NCI-H1417 treated with DMSO at 0.1 percent for 48 hours (cell line): Measurements from ENCODE around the gene PACRG.

ENCODE experiments used
- DNase-seq: peaks from one replicate; lab custom pipeline; 2025; lab: John Stamatoyannopoulos, UW

Gene PACRG

DNA sequence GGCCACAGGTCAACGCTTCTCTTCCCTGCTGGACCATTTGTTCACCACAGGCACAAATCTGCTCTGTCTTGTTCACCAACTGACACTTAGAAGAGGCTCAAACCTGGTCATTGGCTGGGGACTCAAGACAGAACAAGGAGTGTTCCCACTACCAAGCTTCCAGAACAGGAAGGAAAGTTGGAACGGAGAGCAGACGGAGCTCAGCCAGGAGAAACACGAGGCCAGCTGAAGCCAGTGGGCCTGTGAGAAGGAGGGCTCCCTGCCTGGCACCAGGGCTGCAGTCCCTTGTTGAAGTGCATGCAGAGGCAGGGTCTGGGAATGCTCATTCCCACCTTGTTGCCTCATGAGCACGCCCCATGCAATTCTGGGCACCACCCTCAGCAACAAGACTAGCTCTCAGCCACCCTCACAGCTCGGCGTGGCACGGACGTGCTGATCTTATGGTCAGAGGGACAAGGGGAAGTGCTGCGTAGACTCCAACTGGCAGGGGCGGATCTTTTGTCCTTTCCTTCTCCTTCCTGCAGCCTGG lies 450.2 kb downstream of the PACRG start:
- DNase-seq = no peak

DNA sequence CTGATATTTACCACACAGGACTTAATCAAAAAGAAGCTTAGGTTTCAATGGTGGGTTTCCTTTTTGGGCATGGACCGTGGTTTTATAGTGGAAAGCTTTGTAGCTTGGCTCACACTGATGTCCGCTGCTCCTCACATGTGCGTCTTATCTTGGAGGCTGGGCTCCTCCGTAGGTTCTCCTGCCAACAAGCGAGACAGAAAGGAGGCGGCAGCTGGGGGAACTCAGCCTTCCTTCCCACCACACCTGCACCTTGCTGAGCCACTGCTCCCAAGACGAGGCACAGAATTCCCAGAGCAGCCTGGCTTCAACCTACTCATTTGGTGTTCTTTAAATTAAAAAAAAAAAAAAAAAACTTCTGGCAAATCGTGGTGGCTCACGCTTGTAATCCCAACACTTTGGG lies 451.3 kb downstream of the PACRG start:
- DNase-seq = no peak

DNA sequence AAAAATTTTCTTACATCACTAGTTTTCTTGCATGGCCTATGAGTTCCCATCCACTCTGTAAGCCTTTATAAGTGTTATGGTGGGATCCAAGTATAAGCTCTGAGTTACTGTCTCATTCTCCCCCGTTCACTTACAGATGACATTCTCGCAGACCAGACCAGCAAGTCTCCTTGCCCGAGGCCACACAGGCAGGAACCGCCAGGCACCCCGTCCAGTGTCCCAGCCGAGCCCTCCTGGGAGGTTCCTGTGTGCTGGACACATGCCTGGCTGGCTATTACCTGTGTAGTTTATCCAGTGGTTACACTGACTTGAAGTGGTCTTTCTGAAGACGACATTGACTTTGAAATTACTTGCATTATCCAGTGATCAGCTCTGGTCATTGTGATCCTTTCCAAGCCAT lies 451.9 kb downstream of the PACRG start:
- no peak for DNase-seq

DNA sequence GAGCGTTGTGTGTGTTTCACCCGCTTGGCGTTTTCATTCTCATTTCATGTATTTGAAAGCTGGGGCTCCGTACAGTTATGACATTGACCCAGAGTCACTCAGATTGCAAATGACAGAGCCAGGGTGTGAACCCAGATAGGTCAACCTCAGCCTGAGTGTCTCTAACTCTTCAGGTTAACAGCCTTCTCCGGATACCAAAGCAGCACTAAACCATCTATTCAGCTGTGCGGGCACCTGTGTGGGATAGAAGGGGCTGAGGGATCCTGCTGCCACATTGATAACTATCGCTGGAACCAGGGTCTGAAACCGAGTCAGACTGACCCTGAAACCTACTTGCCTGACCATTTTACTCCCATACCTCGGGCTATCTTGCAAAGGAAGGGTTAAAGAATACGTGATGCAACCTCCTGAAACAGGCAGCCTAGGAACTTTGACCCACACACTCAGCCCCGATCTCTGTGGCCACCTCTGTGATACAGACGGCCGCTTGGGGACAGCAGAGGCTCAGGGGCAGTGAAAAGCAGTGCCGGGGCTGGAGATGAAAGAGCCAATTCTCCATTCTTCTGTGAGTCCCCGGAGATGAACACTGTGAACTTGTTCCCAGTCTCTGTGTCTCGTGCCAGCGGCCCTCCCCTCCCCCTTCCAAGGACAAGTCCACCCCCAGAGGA lies 453.2 kb downstream of the PACRG start:
- no peak for DNase-seq

DNA sequence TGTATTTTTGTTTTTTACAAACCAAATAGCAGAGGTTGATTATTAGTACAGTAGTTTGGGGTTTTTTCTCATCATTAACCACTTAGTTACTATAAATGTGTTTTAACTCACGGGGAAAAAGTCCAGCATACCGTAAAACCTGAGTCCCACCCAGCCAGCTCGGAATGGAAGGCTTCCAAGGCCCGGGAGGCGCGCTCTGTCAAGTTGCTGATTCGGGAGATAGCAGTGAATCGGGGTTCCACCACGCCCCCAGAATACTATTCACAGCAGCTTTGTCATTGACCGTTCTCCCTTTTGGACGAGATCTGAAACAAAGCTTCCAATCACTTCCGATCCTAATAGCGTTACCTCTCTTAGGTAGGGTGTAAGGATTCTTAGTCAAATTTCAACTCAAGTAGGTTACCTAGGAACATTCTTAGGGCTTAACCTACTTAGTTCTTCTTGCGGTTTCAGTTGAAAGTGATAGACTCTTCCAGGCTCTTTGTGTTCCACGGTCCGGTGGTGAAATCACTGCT lies 453.9 kb downstream of the PACRG start:
- no peak for DNase-seq

DNA sequence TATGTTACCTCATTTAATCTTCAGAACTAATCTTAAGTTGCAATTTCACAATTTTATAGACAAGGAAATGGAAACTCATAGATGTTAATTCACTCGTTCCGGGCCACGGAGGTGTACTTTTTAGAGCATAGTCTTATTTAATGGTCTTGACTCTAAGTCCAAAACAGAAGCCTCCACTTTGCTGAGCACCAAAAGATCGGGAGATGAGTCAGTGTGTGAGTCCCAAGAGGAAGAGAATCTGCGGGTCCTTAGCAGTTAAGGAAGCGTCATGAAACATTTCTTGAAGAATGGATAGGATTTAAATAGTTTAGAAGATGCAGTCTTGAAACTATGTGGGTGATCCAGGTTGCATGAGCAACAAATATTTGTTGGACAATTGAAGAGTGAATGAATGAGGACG lies 454.9 kb downstream of the PACRG start:
- no peak for DNase-seq

DNA sequence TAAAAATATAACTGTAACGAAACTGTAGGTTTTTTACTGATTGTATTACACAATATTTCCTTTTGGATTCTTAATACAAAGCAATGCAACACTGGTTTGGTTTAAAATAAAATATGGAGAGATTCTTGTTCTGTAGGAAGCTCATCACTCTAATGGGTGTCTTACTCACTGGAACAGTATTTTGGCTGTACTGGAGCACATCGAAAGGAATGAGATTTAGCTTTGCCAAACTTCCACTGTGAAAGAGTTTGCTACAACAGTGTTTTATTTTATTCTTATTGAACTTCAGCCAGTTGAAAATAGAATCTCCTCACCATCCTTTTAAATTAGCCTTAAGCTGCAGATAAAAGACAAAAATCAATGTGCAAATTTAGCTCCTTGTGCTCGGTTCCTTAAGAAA lies 456.0 kb downstream of the PACRG start:
- no peak for DNase-seq

DNA sequence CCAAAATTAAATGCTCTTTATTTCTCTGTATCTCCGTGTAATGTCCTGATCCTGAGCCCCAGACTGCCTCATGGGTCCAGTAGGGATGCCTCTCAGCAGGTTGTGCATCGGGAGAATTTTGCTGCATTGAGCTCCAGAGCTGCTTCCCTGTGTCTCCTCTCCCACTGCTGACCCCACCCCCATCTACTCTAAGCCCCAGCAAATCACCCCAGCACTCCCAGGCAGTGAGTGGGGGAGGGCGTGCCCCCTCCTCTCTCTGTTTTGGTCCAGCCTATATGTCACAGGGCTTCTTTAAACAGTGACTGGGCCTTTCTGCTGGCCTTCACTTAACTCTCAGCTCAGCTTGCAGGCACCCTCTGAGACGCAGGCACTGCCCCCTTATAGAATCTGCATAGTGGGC lies 458.0 kb downstream of the PACRG start:
- no peak for DNase-seq

DNA sequence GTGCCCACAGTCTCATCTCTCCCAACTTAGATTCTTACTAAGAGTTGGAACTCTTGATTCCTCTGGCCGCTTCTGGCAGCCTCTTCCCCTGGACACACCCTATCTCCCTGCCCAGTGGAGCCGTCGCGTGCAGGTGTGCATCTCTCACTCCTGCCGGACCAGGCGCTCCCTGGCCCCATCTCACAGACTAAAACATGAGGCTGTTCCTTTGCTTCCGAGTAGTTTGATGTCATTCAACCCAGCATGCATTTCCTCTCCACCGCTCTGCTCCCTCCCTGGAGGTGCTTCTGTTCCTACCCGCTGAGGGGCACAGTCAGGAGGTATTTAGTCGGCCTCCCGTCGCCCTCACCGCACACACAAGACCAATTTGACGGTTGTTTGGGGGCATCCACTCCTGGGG lies 458.8 kb downstream of the PACRG start:
- DNase-seq = no peak

DNA sequence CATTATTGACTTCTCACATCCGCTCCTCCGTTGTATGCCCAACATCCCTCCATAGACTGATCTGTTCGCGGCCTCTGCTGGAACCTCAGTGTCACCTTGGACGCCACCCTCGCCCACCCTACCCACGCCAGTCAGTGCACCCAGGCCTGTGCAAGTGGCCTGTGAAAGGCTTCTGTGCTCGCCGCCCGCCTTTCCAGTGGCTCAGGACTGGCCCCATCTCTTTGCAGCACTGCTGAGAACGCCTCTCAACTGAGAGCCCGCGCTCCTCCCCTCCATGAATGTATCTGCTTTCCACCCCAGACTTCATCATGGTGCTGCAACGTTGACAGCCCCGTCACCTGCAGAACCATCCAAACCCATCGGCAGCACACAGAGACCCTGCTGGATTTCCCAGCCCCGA lies 459.4 kb downstream of the PACRG start:
- DNase-seq = no peak

DNA sequence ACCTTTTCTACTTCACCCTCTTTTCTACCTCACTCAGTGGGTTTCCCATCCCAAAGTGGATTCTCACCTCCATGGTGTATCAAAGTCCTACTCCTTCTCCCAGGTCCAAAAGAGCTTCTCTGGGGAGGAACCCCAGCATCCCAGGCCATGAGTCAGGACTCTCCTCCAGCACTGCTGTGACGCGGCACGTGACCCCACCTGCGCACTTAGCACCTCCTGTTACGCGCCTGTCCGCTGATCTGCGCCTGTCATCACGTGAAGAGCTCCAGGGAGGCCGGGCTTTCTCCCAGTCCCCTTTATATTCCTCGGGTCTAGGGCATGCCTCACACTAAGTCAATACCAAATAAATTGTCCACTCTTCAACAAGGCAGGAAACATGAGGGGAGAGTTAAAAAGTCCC lies 459.8 kb downstream of the PACRG start:
- DNase-seq = no peak

DNA sequence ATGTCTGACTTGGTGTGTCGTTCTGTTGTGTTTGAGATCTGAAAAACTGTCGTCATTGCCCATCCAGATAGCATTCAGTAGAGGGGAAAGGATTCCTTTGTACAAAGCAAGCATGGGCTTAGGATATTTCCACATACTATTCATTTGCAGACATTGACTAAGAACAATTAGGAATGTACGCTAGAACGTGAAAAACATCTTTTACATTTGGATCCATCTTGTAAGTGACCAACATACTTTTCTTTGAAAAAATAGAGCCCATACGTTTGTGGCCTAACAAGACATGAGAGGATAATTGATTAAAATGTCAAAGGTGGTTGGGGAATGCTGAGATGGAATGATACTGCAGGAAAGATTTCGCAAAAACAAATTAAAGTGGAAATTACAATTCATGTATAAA lies 461.0 kb downstream of the PACRG start:
- DNase-seq = no peak

DNA sequence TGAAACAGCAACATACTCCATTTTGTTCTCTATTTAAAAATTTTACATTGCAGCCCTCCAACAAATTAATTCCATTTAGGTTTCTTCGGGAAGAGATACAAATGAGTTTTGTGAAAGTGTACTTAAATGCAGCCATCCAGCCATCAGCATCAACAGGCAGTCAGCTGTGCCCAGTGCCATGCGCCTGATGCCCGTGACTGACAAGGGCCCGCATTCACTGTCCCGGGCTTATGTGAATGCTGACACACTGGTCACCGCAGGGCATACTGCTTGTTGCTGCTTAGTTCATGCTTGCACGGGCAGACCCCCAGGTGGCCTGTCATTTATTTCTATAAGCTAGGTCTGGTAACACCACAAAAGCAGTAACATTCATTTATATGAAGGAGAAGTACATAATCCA lies 461.8 kb downstream of the PACRG start:
- DNase-seq = no peak

DNA sequence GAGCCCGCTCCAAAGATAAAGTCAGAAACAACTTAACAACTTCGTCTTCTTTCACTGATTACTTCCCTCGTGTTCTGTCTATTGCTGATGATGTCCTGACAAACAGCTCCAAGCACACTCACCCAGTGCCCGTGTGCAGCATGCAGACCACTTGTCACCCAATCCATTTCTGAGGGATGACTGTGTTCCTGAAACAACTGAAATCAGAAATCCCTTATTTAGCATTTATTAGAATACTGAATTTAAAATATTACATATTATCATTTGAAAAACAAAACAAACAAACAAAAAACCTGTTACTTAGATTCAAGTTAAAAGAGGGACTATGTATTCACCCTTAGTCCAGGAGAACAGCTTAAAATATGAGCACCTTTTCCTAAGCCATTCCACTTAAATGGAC lies 463.0 kb downstream of the PACRG start:
- no peak for DNase-seq

DNA sequence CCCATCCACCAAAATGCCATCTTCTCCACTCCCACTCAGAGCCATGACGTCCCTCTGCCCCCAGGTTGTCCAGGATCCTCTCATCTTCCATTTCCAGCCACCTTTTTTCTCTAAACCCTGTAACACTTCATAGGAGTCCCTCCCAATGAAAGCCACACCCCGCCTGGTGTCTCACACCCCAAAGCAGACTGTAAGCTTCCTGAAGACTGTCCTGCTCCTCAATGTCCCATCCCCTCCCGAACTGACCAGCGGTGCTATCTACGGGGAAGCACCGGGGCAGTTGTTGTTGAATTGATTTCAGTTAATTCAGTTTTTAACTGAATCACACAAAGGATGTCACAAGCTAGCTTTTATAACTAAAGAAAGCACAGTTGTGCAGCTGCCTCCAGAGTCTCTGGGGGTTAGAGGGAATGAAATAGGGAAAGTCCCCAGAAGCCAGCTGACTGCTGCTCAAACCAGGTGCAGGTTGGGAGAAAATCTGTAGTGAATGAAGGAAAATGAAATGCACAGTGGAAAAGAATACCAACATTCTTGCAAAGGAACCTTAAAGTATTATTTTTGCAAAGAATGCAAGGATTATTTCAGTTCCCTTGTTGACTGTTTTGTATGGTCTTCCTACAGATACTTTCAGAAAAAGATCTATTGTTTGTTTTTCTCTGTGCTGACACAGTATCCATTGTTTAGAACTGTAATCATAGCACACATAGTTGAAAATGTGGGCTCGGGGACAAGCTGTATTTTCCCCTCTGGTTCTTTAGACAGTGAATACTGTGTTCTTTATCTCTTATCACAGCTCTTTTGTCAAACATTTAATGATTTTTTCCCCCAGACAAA lies 464.1 kb downstream of the PACRG start:
- DNase-seq = no peak

DNA sequence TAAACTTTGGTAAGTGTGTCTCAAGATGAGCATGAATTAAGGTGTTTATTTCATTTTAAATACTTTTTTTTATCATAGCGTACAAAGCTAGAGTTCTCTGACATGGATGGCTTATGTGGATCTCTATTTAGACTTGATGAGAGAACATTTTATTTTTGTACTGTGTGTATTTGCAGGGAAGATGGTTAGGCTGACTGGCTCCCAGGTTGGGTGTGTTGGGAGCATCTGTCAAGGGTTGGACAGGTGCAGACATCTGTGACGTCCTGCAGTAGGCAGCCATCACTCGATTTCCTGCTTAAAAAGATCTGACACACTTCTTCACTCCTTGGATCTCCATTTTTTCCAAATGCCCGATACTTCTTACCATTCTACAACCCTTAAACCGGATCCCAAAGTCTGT lies 464.8 kb downstream of the PACRG start:
- DNase-seq = no peak

DNA sequence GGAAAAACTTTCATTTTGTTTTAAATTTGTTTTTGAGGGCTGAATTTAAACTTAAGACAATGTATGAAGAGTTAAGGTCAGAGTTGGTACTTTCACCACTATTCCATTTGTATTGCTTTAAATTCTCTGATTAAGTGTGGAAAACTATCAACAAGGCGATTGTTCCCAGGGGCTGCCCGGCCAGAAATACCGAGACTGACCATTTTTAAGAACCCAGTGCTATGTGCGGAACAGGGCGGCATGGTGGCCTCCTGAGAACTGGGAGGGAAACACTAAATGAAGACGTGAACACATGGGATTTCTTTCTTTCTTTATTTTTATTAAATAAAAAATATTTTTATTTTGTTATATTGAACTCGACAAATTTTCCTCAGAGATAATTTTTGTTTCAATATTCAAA lies 465.6 kb downstream of the PACRG start:
- no peak for DNase-seq

DNA sequence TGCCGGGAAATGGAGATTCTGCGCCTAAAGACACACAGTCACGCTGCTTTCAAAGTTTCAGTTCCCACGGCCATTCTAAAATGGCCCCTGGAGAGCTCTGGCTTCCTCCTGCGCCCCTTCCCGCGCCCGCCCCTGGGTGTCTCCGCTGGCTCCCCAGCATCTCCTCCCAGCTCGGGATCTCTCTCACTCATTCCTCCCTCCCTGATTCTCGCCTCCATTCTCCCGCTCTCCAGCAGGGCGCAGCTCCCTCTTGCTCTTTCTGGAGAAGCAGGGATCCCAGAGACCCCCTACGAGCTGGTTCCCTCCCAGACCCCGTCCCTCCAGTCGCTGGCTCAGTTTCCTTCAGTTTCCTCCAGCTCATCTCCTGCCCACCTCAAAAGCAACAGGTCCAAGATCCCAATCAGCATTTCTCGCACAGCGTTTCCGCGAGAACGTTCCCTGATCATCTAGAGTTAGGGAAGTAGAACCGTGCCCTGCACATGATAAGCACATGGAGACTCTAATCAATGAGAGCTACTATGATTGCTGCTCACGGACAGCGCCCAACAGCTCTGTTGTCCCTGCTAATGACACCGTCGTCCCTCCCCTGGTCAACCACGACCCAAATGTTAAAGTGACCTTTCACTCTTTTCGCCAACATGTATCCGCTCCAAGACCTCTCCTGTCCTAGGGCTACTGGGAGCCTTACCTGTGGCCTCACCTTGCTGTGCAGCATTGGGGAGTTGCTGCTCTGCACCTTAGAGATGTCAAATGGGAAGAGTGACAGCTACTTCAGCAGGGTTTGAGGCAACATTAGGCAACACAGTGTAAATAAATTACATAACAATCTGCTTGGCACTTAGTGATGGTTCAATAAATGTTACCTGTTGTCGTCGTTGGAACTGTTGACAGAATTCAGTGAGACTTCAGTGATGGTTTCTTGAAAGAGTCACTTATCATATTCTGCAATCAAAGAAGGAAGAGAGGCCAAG lies 468.2 kb downstream of the PACRG start:
- no peak for DNase-seq

DNA sequence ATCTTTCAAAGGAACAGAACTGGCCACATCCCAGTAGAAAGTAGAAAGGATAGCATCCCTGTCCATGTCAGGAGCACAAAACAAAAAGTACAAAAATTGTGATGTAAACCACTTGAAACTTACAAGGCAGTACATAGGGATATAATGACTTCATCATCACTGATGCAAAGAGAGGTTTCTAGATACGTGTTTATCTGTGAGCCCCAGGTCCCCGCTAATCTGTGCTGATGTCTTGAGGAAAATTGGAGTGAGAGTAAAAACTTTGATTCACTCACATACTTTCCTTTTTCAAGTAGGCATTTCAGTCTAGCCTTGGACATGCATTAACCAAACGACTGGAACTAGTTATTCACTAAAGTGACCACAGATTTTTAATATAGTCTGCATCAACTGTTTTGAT lies 470.1 kb downstream of the PACRG start:
- DNase-seq = no peak

DNA sequence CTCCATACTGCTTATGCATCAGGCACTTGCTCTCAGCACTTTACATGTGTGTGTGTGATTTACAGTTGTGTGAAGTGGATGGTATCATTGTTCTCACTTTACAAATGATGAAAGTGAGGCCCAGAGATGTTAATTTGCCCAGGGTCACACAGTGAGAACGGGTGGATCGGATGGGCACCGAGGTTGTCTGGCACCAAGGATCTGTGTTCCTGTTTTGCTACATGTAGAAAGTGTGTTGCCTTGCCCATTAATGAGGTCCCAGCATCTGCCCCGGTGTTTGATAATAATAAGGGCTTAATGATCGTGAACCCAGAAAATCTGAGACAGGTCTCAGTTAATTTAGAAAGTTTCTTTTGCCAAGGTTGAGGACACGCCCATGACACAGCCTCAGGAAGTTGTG lies 470.6 kb downstream of the PACRG start:
- no peak for DNase-seq

DNA sequence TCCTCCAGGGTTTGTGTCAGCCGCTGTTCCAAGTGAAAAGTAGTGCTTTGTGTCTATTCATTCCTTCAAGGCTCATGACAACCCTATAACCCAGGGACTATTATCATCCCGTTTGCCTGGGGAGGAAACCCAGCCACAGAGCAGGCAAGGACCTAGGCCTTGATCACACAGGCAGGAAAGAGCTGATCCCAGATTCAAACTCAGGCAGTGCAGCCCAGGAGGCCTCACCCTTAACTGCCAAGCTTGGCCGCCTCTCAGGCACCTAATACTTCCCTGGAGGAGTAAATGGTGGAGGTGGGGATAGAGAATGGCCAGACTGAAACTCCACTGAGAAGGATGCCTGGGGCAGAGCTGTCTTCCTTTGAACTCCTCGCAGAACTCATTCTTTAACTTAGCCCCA lies 471.6 kb downstream of the PACRG start:
- DNase-seq = no peak

DNA sequence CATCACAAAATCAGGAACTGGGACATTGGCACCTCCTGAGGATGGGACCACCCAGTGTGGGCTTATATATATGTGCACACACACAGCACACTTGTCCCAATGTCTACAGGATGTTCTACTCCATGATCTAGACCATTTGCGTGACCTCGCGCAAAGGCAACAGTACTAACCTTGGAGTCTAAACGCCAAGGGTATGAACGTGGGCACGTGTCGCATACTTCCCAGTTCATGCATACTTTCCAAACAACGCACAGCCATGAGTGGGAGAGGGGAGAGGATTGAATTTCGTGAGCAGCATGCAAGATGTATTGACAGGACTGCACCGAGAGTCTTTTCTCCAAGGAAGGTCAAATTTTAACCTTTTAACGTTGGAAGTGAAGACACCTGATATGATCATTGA lies 472.5 kb downstream of the PACRG start:
- DNase-seq = no peak
